Measurements from ENCODE around the gene ADAMTSL2.

The ADAMTSL2 gene

GRCh38 chr9:133621725-133622267, 87.3 kb downstream of the ADAMTSL2 start:
- no peak for DNase-seq (ENCODE audit: extremely low read depth, low read depth)
- no peak for TF ChIP-seq CTCF (IDR thresholded peaks at IDR 0.05; ENCODE audit: low read depth, low read length, missing control alignments)
- H3K4me3 ChIP-seq (replicated peaks; ENCODE audit: low read depth, low read length): no peak overlapping the region

- TF ChIP-seq CTCF (IDR thresholded peaks at IDR 0.05; ENCODE audit: low read depth, low read length, missing control alignments): no peak
- no peak overlapping the region for H3K4me3 ChIP-seq (replicated peaks; ENCODE audit: low read depth, low read length)
- no peak for DNase-seq (ENCODE audit: extremely low read depth, low read depth)
These were observed 88.1 kb downstream of the ADAMTSL2 start for GRCh38 chr9:133622555-133622954.

All from HFF-Myc (cell line).